GM19324 (cell line): Measurements from ENCODE around the gene LRRC26.

Experiments used
- ATAC-seq: cut with Tn5 transposase; IDR thresholded peaks from one replicate; pipeline ENCODE4 v1.9.1; 2021; ENCODE audit warnings: mild to moderate bottlenecking, moderate library complexity; ENCODE audit not compliant: unreplicated experiment, low FRiP score

The LRRC26 gene

DNA sequence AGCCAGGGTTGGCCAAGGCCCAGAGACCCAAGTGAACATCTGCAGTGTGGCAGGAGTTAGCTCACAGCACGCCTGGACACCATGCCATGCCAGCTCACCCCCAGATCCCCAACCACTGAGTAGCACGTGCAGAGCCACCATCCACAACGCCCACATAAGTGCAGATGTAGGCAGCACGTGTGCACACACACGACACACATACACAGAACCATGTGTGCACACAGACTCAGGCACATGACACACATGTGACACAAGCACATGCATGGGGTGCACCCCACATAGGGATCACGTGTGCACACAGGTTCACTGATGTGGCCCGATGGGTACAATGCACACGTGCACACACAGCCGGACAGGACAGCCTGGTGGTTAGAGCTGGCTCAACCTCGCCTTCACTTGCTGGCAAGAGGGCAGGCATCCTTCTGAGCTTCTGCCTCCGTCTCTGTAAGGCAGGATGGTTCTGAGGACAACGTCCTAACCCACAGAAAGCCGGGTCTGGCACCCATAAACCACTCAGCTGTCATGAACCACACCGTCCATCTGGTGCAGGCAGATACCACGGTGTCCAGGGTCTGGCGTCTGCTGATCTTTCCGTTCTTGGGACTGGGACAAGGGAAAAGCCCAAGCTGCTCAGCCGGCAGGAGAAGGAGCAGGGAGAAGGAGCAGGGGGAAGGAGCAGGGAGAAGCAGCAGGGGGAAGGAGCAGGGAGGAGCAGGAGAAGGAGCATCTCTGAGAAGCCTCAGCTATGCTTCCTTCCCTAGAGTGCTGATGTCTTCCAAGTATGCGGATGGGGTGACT lies 12.0 kb downstream of the LRRC26 start:
- ATAC-seq = no peak

DNA sequence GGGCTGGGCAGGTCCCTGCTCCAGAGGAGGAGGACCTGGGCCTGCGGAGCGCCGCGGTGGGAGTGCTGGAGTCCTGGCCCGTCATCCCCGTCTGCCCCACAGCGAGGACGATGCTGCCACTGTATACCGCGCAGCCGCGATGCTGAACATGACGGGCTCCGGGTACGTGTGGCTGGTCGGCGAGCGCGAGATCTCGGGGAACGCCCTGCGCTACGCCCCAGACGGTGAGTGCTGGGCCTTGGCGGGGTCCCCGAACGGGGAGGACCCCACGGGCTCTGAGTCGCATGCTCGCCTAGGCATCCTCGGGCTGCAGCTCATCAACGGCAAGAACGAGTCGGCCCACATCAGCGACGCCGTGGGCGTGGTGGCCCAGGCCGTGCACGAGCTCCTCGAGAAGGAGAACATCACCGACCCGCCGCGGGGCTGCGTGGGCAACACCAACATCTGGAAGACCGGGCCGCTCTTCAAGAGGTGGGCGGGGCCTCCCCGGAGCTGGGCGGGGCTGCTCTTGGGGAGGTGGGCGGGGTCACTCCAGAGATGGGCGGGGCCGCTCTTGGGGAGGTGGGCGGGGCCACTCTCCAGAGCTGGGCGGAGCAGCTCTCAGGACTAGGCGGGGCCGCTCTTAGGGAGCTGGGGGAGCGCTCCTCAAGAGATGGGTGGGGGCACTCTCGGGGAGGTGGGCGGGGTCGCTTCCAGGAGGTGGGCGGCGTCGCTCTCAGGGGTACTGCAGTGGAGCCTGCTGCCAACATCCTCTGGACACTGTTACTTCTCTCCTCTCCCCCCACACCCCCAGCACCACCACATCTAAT lies 13.1 kb downstream of the LRRC26 start:
- no peak for ATAC-seq

DNA sequence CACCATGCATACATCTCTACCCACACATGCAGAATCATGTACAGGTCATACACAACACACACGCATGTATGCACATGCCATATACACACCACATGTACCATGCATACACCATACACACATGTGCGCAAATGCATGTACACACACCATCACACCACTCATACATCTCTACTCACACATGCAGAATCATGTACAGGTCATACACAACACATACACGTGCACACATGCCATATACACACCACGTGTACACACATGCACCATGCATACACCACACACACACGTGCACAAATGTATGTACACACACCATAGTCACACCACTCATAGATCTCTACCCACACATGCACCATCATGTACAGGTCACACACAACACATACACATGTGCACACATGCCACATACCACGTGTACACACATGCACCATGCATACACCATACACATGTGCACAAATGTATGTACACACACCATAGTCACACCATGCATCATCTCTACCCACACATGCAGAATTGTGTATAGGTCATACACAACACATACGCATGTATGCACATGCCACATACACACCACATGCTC lies 16.9 kb downstream of the LRRC26 start:
- no peak for ATAC-seq

- no peak for ATAC-seq
Measured at GRCh38 chr9:137150617-137151457, 19.0 kb downstream of the LRRC26 start.

- ATAC-seq = no peak
Measured at GRCh38 chr9:137149942-137150616, 19.8 kb downstream of the LRRC26 start.

DNA sequence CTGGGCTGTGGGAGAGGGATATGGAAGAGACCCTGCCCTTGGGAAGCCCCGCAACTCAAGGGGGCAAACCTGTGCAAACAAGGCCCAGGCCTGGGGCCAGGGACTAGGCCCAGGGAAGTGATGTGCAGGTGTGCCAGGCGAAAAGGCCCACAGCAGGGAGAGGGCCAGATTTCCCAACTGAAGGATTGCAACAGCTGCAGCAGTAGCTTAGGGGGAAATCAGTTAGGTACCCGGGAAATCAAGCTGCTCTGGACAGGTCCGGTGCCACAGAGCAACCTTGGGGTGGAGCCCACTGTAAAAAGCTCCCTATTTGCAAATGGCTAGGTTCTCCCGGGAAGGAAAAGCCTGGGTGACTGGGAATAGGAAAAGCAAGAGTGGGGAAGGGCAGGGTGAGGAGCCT lies 20.5 kb downstream of the LRRC26 start:
- ATAC-seq = no peak

GRCh38 chr9:137148661-137149060 lies 21.2 kb downstream of the LRRC26 start:
- ATAC-seq = no peak

- ATAC-seq = no peak
Measured at GRCh38 chr9:137148242-137148641, 21.6 kb downstream of the LRRC26 start.

DNA sequence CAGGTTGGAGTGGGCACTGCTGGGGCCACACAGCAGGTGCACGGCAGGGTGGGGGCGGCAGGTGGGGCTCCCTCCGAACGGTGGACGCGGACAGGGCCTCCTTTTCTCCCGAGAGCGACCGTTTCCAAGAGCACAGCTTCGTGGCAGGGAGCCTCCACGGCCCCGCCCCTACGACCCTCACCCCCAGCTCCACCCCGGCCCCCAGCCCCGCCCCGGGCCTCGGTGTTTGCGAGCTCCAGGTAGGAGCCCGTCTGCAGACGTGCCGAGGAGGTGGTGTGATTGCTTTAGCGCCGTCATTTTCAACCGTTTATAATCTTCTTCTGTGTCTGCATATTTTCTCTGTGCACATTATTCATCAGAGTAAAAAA lies 22.1 kb downstream of the LRRC26 start:
- no peak for ATAC-seq

GRCh38 chr9:137147091-137147792 lies 22.6 kb downstream of the LRRC26 start:
- no peak for ATAC-seq

DNA sequence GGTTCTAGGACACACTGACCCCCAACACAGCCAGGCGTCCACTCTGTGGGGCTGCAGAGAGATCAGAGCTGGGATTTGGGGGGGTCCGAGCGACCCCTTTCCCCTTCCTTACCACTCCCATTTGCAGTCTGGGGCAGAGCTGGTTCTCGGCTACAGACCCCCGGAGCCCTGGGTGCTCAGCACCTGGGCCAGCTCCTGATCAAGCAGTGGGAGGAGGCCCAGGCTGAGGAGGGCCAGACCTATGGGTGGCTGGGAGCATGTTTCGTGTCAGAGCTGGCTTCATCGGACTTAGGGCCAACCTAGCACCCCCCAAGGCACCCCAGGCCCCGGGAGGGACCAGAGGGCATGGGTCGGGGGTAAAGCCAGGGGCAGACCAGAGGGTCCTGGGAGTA lies 23.3 kb downstream of the LRRC26 start:
- no peak for ATAC-seq

- ATAC-seq = no peak
Measured at GRCh38 chr9:137145731-137146526, 23.9 kb downstream of the LRRC26 start.

DNA sequence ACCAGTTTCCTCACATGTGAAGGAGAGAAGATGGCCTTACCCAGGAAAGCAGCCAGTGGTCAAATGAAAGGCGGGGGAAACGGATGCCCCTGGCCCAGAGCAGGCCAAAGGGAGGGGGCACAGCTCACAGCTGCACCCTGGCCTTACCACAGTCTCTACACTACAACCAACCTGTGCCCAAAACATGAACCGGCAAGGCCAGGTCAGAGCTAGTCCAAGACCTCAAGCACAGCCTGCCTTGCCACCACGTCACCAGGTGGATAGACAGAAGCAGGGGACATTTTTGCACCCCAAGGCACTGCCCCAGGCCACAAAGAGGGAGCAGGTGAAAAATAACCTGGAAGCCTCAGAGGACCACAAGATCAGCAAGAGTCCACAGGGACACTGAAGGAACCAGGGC lies 26.4 kb downstream of the LRRC26 start:
- no peak for ATAC-seq

DNA sequence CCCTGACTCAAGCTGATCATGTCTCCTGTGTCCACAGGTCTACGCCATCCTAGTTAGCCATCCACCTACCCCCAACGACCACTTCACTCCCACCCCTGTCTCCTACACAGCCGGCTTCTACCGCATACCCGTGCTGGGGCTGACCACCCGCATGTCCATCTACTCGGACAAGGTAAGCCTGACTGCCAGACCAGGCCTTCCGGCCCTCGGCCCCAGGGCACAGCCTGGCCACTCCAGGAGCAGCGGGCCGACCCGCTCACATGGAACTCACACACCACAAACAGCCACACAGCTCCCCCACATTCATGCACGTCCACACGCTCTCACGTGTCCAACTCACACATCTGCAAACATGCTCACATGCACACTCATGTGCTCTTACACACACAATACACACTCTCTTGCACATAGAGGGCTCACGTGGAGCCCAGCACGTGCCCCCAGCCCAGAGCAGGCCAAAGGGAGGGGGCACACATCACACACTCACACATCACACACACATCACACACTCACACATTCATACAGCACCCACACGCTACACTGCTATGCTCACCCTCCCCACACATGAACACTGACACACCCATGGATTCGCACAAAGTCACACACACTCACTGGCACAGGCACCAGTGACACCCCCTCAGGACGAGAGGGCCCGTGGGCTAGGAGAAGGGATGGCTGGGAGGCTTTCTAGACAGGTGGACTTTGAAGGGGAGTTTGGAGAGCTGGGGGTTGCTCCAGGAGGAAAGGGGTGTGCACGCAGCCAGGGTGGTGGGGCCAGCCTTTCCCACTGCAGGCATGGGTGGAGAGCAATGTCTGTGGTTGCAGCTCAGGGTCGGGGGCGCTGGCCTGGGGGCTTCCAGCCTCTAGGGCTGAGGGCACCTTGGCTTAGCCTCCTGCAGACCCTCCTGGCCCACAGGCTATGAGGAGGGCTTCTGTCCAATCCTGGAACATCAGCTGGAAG lies 27.6 kb downstream of the LRRC26 start:
- ATAC-seq = no peak

DNA sequence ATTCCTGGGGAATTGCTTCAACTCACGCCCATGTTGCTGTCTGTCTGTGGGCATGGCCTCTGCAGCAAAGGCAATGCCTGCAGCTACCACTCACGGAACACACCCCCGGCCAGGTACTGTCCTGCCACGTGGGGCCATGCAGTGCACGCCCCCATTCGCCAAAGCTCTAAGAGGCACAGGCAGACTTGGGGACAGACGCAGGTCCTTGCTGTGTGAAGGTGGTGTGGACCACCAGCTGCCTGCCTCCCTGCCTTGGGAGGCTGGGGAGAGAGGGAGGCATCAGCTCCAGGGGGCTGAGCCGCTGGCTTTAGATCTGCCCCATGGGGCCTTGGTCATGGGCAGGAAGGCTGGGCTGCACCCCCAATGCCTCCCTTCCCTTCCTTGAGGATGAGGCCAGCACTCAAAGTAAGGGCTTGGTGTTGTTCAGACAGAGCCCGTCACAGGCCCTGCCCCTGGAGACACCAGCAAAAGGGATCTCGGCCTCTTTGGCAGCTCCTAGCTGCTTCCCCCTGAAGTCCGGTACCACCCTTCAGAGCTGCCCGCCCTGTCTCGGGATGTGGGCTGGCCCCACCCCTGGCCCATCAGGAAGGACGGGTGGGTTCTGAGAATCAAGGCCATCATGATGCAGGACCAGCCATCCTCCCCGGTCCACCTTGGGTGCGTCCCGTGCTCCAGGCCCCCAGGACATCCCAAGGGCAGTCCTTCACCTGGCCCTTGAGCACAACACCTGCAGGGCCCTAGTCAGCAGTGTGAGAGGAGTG lies 28.6 kb downstream of the LRRC26 start:
- no peak for ATAC-seq

- ATAC-seq = no peak
Measured at GRCh38 chr9:137140151-137141012, 29.5 kb downstream of the LRRC26 start.
